GM10266 (cell line): Measurements from ENCODE around the gene ASPG.

ENCODE experiments used
- DNase-seq: peaks from one replicate; pipeline ENCODE4 v3.0.0; 2012; ENCODE audit errors: extremely low spot score
- TF ChIP-seq, protein P1 (sequence below): IDR thresholded peaks from 2 replicates; pipeline ENCODE4 v1.5.1; 2012; ENCODE audit warnings: mild to moderate bottlenecking, low read depth; ENCODE audit not compliant: control insufficient read depth, insufficient read depth; ENCODE audit errors: missing control alignments

Gene ASPG

DNA sequence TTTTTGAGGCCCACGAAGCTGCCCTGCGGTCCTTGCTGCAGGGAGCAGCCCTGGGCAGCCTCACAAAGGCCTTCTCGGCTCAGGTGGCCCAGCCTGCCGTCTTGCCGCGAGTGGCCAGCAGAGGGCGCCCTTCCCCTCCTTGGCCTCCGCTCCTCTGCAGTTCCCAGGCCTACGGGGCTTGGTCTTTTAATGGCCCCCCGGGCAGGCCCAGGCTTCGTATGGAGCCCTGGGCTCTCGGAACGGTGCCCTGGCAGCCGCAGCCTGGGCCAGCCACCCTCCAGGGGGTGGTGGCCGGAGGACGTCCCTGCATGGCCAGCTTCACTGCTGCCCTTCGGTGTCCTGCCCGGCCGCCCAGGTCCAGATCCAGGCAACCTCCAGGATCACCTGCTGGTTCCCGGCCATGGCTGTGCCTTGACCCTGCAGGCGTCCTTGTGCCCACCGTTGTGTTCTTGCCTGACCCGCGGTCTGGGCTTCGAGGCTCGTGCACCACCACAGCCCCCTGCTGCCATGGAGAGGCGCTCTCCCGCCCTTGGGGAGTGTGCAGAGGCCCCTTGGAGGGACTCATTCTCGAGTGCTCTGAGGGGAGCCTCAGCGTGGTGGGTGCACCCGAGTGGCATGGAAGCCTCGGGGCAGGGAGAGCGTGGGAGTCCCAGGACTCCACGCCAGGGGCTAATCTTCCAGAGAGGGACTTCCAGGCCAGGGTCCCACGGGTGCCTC, 9.4 kb downstream of the ASPG start:
- TF ChIP-seq, protein P1, sequence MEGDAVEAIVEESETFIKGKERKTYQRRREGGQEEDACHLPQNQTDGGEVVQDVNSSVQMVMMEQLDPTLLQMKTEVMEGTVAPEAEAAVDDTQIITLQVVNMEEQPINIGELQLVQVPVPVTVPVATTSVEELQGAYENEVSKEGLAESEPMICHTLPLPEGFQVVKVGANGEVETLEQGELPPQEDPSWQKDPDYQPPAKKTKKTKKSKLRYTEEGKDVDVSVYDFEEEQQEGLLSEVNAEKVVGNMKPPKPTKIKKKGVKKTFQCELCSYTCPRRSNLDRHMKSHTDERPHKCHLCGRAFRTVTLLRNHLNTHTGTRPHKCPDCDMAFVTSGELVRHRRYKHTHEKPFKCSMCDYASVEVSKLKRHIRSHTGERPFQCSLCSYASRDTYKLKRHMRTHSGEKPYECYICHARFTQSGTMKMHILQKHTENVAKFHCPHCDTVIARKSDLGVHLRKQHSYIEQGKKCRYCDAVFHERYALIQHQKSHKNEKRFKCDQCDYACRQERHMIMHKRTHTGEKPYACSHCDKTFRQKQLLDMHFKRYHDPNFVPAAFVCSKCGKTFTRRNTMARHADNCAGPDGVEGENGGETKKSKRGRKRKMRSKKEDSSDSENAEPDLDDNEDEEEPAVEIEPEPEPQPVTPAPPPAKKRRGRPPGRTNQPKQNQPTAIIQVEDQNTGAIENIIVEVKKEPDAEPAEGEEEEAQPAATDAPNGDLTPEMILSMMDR, result peak; percentile 94
- DNase-seq, result peak; percentile 88

- DNase-seq, result no peak
- TF ChIP-seq, protein P1, result no peak
Observed at GRCh38 chr14:104095426-104096310, 10.2 kb downstream of the ASPG start.

DNA sequence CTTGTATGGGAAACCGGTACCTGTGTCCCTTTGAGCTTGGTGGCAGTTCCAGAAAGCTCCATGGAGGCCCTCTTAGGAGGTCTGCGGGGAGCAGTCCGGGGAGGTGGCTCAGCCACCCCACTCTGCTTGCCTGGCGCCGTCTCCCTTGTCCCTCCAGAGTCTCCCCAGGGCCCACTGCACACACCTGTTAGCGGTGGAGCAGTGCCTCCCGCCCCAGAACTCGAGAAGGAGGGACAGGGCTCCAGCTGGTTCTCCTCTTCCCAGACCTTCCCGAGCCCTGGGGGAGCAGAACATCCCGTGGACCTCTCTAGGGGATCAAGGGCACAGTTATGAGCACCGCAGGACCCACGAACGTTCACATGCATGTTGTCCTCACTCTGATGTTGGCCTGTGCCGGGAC, 10.8 kb downstream of the ASPG start:
- TF ChIP-seq, protein P1, result no peak

GRCh38 chr14:104096751-104097700, 11.5 kb downstream of the ASPG start:
- TF ChIP-seq, protein P1, result no peak

More for the DNA sequence above, 10.8 kb downstream of the ASPG start:
- no peak for DNase-seq

GRCh38 chr14:104098272-104099095, 13.0 kb downstream of the ASPG start:
- TF ChIP-seq, protein P1, result no peak
- DNase-seq, result no peak

More at GRCh38 chr14:104096751-104097700, 11.5 kb downstream of the ASPG start:
- DNase-seq, result no peak
